ELR (cell line): ENCODE measurements around the gene DTNB.
"Not testable (repeated sequence)": the region's sequence is repeated elsewhere in the genome, so short reads cannot be mapped to it uniquely, and the experiment has no call there.

ENCODE experiments used
- DNase-seq: peaks from one replicate; pipeline ENCODE4 v3.0.0-alpha.2; 2015; ENCODE audit warnings: low read depth

The DTNB gene

DNA sequence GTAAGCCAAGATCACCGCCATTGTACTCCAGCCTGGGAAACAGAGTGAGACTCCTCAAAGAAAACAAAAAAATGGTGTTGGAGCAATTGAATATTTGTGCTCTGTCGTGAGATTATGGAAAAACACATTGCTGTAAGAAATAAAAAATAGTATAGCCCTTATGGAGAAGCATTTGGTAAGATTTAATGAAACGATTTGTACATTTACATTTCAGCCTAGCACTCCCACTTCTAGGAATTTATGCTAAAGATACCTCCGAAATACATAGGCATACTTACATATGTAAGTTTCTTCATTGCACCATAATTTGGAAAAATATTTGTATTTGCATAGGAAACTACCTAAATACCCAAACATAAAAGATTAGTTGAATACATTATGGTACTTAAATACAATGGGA is 8.7 kb upstream of the DTNB start:
- no peak for DNase-seq

DNA sequence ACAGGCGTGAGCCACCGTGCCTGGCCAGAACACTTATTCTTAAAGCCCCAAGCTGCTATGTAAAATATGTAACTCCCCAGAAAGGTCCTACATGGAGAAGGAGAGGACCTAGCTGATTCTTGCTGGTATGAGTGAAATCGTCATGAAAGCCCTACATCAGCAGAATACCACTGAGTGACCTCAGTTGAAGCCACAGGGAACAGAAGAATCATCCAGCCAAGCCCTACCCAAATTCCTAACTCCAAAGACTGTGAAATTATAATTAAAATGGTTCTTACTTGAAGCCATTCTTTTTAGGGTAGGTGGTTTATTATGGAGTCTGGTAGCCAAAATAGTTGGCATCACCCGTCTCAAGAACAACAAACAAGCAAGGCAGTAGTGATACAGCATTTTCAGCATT is 4.5 kb upstream of the DTNB start:
- DNase-seq, result no peak

DNA sequence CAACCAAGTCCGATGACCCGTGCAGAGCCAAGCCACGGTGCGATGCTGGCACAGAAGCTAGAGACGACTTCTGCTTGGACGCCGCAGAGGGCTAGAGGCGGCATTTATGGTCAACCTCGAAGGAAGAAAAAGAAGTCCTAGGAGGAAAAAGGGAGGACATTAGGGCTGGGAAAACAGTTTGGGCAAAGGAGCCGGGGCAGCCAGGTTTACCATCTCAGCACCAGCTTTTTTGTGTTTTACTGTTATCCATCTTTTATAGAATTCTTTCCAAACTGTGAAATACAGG is 643 bp upstream of the DTNB start:
- no peak for DNase-seq

DNA sequence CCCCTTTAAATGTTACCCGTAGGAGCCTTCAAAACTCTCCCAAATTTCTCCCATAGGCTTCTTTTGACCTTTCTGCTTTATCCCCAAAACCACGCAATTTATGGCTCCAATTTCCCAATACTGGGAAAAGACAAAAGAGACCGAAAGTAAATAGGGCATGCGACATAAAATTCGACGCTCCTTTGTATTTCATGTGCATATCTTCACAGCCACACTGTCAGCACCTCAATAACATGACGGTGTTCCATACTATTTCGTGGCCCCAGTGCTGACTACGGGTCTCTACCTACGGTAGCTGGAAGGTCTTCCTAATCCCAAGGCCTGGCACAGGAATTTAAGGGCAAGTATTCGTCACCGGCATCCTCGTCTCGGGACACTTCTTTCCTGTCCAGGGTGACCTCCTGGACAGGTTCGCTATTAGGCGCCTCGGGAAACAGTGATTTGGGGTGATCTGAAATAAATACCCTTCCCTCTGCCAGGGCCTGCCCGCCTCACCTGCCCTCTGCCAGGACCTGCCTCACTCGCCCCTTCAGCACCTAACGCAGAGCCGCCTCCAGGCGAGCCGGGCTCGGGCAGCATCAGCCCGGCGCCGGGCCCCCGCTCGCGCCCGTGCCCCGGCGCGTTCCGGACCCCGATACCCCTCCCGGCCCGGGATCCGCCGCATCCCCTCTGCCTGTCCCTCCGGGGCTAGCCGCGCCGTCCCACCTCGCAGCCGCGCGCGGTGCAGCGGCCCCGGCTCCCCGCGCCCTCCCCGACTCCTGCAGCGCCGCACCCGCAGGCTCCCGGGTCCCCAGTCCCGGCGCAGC is 680 bp downstream of the DTNB start:
- DNase-seq, result peak; percentile 67

DNA sequence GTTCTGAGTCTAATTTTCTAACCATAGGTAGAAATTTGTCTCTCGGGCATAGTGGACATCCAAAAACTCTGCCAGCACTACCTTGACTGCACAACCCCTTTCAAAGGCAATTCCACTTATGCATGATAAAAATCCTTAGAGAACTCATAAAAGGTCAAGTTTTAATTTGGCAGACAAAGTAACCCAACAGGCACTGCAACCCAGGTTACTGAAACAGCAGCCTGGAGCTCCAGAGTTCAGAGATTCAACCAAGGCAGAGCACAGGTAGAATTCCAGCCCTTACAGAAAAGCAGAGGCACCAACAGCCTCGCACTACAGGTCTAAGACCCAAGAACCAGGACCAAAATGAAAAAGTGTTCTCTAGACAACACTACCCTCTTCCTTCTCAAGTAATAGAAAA is 1.8 kb downstream of the DTNB start:
- DNase-seq, result no peak

DNA sequence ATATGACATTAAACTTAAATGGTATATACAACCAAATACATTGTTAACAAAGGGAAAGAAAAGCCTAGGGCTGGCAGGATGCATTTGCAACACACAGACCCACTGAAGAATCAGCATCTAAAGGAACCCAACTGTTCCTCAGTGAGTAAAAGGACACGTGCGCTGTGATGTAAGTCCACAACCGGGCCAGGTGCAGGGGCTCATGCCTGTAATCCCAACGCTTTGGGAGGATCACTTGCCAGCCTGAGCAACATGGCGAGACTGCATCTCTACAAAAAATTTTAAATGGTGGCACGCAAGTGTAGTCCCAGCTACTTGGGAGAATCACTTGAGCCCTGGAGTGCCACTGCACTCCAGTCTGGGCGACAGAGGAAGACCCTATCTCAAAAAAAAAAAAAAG is 3.9 kb downstream of the DTNB start:
- DNase-seq, result no peak

DNA sequence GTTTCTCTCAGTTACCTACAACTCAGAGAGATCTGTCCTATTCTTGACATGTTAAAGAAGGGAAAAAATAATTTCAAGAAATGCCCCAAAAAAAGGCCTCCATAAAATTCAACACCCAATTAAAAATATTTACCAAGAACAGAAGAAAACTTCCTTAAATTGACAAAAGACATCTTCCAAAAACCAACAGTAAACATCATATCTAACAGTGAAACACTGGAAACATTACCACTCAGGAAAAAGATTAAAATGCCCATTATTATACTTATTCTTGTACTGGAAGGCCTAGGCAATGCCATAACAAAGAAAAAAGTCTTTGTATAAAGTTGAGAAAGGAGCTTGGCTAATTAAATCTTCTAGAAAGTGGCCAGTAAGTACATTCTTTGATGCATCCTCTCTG is 7.2 kb downstream of the DTNB start:
- no peak for DNase-seq

DNA sequence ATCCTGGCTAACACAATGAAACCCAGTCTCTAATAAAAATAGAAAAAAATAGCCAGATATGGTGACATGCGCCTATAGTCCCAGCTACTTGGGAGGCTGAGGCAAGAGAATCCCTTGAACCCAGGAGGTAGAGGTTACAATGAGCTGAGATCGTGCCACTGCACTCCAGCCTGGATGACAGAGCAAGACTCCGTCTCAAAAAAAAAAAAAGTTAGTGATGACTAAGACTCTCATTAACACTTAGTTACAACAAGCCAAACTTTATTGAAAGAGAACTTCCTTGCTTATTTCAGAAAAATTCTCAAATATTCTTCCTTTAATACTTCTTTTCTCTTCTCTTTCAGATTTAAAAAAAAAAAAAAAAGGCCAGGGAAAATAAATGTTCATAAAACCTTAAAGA is 7.9 kb downstream of the DTNB start:
- DNase-seq, result not testable (repeated sequence)

DNA sequence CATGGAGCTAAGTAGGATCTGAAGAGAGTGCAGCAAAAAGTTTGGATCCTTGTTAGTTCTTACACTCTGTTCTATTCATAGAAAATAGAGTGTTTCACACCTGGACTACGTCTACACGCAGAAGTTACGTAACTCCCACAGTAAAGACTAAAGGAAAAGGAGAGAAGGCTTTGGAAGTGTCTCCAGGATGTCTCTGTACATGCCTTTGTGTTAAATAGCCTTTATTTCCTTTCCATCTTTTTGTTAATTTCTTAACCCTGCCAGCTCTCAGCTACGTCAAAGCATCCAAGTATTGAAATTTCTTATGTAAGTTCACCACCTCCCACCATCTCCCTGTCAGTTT is 8.4 kb downstream of the DTNB start:
- DNase-seq, result no peak

DNA sequence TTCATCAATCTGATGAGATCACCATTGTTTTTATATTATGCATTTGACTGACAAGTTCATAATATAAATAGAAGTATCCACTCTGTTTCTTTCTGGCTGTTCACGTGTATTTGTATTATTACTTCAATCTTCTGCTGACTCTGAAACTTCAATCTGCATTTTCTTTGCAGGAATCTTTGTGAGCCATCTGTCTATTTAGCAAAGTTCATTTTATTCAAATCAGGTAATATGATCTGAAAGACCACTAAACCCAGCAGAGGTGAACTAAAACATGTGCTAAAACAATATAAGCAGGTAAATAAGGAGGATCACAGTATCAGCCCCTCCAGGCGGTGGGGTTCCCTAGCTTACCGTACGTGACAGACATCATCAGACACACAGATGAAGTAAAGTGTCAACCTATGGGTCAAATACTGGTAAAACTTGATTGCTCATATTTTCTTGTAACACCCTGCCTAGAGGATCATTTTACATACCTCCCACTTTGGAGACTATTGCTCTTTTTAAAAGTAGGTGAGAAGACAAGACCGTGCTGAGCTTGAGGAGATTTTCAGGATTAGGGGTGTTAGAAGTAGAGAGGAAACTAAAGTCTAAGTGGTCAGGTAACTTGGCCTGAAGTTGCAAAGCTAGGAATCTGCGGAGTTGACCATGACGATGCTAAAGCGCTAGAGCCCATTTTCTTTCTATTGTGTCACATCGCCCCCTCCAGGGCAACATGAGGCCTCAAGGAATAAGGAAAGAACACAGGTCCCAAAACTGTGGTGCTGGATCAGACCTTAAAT is 9.0 kb downstream of the DTNB start:
- DNase-seq, result peak; percentile 40

DNA sequence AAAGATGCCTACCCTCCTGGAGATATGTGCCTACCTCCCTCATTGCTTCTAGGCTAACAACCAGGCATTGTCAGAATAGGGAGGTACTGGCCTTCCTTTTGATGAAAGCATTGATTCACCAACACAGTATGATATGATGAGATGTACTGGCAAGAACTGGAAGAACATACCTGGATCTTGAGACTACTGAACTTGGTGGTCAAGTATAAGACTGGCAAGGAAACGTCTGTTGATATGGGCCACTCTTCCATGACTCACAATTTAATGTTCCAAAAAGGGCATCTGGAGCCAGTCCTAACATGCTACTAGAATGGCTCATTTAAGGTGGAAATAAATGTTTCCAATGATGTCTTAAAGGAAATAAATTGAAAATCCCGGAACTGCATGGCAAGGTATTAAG is 18.1 kb downstream of the DTNB start:
- DNase-seq, result no peak

DNA sequence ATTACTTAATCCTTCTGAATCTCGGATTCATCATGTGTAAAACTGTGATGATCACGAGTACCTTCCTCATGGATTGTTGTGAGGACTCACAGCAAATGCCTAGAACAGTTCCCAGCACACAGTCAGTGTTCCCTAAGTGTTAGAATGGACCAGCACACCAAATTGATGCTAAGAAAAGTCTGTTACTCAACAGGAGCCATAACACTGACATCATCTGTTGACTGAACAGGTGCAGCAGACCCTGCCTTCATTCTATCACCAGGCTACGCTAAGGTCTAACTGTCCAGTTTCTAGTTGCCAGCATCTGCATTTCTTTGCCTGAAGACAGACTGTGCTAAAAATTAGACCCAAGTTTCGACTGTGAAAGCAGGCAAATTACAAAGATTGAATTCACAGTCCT is 18.6 kb downstream of the DTNB start:
- no peak for DNase-seq

DNA sequence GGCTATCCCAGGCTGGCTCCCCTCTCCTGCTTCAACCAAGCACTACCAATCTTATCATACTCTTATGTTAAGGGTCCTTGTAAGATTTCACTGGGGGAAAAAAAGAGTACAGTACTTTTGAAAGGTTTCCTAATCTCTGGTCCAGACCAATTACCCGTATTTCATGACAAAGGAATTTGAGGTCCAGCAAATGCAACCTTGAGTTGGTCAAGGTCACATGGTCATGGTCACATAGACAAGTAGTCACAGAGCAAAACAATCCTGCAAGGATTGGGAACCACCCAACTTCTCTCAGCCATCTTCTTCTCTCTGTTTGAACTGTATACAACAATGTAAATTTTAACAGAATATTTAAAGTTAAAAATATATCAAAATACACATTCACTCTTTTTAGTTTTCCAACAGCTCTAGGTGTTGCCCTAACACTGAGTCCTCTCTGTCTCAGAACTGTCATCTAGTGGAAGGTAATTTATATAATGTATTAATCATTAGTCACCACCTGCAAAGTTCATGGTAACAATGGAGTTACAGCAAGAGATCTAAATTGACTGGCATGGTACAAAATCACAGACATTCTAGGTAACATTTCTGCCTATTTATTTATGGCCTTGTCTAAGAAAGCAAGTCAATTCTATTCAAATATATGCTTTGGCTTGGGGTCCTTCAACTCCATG is 21.5 kb downstream of the DTNB start:
- no peak for DNase-seq

DNA sequence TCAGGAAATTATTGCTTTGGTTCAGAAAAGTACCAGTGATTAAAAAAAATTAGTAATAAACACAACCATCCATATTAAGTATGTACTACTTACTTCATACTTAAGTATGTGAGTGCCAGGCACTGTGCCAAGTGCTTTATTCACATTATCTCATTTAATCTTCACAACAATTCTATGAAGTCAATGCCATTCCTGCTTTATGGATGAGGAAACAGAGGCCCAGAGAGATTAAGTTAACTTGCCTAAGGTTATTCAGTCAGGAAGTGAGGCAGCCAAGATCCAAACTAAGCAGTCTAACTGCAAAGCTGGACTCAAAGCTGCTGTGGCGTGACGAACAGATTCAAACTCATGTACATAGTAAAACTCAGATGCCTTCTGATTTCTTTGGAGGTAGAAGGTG is 22.3 kb downstream of the DTNB start:
- DNase-seq, result peak; percentile 11

DNA sequence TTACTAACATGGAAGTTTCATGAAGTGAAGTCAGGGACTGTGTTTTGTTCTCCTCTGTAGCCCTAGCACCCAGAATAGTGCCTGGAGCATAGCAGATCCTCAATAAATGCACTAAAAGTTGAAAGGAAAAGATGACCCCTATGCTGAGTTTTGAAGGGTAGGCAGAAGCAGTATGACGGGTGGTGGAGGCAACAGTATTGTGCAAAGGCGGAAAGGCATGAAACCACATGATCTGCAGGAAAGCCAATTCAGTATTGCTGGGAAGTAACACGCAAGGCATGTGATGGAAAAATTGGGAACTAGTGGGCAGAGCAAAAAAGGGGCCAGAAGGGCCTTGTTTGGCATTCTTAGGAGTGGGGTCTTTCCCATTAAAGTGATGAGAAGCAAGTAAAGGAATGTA is 23.1 kb downstream of the DTNB start:
- DNase-seq, result no peak

DNA sequence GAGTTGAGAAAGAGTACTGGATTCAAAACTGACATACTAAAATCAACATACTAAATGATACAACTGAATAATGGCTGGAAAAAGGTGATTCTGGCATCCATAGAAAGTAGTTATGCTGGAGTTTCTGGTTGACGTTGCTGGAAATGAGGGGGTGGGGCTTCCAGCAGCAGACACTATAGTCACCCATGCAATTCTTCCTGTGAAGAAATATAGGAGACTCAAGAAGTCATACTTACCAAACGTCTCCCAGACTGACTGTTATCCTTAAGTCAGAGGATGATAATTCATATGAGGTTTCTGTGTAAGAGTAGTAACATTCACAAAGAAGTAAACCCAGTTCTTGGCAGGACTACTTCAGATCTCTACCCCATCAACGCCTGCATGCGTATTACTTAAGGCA is 23.6 kb downstream of the DTNB start:
- no peak for DNase-seq

DNA sequence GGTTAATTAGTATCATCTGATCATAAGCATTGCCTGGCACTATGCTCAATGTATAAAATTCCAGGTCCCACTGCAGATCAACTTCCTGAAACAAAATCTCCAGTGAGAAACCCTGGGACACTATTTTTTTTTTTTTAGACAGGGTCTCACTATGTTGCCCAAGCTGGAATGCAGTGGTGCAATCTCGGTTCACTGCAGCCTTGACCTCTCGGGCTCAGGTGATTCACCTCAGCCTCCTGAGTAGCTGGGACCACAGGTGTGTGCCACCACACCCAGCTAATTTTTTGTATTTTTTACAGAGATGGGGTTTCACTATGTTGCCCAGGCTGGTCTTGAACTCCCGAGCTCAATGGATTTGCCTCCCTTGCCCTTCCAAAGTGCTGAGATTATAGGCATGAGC is 31.1 kb downstream of the DTNB start:
- DNase-seq, result no peak

DNA sequence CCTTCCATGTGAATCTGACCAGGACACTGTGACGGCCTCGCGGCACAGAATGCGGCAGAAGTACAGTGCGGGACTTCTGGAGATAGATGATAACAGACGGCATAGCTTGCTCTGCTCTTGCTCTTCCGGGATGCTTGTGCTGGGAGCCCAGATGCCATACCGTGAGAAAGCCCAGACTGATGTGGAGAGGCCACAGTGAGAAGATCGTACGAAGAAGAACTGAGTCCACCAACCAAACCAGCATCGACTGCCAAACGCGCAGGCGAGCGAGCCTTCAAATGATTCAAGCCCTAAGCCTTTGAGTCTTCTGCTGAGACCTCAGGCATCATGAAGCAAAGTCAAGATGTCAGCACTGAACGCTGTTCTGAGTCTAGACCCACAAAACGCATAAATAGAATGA is 33.7 kb downstream of the DTNB start:
- DNase-seq, result no peak

DNA sequence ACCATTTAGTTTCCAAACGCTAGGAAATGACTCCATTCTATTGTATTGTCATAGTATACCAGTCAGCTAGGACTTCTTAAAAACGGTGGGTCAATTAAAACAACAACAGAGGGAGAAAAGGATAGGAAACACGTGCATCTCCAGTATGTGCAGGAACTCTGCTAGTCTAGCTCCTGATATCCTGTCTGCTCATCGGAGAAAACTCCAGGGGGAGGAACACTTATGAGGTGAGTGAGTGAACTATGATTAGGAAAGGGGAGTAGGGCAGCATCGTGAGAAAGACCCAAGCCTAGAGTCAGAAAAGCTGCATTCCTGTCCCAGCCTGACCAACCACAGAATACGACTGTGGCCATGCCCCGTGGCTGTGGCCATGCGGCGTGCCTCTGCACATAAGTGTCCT is 34.2 kb downstream of the DTNB start:
- no peak for DNase-seq

DNA sequence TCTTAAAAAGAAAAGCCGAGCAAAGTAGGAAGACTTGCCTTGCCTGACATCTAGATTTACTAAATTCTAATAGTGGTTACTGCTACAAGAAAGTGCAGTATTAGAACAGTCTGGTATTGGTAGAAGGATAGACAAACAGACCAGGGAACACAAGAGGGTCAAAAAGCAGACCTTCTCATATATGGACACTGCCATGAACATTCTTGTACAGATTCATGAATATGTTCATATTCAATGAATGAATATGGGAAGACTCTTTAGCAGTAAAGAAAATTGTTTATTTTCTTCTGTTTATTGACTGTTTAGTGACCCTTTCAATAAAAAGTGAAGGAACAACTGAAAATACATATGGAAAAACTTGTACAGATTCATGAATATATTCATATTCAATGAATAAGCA is 37.6 kb downstream of the DTNB start:
- DNase-seq, result no peak

DNA sequence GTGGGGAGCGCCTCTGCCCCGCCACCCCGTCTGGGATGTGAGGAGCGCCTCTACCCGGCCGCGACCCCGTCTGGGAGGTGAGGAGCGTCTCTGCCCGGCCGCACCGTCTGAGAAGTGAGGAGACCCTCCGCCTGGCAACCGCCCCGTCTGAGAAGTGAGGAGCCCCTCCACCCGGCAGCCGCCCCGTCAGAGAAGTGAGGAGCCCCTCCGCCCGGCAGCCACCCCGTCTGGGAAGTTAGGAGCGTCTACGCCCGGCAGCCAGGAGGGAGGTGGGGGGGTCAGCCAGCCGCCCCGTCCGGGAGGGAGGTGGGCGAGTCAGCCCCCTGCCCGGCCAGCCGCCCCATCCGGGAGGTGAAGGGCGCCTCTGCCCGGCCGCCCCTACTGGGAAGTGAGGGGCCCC is 39.6 kb downstream of the DTNB start:
- not testable (repeated sequence) for DNase-seq

DNA sequence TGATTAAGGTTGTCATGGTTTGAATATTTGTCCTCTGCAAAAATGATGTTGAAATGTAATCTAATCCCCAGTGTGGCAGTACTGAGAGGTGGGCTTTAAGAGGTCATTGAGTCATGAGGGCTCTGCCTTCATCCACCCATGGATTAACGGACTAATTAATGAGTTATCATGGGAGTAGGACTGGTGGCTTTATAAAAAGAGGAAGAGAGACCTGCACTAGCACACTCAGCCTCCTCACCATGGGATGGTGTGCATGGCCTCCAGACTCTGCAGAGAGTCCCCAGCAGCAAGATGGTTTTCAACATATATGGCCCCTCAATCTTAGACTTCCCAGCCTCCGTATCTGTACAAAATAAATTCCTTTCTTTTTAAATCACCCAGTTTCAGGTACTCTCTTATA is 41.0 kb downstream of the DTNB start:
- DNase-seq, result no peak

DNA sequence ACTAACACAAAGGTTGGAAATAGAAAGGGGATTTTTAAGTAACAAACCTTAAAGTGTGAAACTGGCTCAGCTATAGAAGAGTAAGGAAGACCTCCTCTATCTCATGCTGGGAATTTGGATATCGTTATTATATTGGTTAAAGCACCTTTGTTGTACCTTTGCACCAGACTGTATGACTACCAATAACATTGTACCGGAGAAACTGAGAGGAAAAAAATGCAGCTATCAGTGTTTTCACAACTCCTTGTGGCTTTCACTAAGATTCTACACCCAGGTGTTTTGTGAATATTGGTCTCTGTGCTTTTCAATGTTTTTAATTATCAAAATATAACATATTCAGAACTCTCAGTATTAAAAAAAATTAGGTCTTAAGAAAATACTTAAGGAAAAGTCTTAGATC is 48.7 kb downstream of the DTNB start:
- DNase-seq, result no peak

DNA sequence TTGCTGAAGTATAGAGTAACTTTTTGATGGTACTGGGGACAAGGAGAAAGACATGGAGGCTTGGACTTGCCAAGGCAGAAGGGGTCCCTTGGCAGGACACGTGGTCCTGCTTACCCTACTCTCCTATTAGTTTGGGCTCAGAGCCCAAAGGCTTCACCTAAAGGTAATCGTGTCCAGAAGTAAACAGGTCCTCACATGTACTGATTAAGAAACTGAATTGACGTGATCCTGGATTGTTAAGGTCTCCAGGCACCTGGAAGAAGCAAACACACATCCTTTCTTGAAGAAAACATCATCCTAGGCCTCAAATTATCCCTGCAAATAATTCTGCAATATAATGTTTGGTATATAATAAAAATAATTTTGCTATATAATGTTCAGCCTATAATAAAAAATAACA is 50.0 kb downstream of the DTNB start:
- no peak for DNase-seq
